ENCODE results near the gene NOTUM. TPM values are rescaled to one million over a fixed set of nuclear protein-coding genes. Genes with fewer than 3 reads are reported as not detected.

The NOTUM gene
- total RNA-seq, 1 donor from 2014 or later: 1.7 TPM

DNA sequence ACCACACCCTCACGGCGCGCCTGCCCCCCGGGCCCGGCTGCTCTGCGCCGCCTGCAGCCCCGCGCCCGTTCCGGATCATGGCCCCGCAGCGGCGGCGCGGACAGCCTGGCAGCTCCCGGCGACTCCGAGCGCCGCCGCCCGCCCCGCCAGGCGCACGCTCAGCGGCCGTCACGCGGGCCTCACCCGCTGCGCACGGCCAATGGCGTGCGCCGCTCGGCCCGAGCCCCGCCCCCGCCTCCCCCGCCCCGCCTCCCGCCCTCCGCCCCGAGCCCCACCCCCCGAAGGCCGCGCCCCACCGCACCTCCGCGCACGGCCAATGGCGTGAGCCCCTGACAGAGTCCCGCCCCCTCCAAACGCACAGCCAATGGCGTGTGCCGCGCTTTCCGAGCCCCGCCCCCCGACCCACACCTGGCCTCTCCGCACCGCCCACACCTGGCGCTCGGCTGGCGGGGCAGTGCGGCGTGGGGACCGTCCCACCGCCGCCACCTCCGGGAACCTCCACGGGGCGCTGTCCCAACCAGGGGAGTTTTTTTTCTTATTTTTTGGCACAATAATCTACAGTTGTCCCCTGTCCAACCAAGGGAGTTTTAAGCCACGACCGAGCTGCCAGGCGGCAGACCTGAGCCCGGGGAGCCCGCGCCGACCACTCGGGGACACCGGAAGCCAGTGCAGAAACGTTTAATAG, 49.6 kb downstream of the NOTUM start, which contains the start of gene PCYT2:
Gene PCYT2 (minus strand): TSS at position 123 of the 685 bp plus-strand sequence. CDS start 44 bp downstream, at position 79.
- peak within 1 kb of the TSS; percentile 72 for H3K9ac ChIP-seq (ENCODE audit: low read length)
- H3K9me3 ChIP-seq (ENCODE audit: insufficient read depth, low read depth, low read length): no peaks in the 10 kb centered on the region
- peaks cover 2% of the 10 kb centered on the region for H3K4me1 Mint-ChIP-seq (ENCODE audit: low read depth, unreplicated experiment)
- DNase-seq (ENCODE audit: low read depth) (peak; percentile 51), FAIRE-seq (no peak)
- H2AFZ ChIP-seq (ENCODE audit: low read depth, low read length): peak within 1 kb of the TSS; percentile 62
- TF ChIP-seq EZH2 (IDR thresholded peaks at IDR 0.05; ENCODE audit: insufficient read depth, low read length): no peak
- TF ChIP-seq, protein P1, sequence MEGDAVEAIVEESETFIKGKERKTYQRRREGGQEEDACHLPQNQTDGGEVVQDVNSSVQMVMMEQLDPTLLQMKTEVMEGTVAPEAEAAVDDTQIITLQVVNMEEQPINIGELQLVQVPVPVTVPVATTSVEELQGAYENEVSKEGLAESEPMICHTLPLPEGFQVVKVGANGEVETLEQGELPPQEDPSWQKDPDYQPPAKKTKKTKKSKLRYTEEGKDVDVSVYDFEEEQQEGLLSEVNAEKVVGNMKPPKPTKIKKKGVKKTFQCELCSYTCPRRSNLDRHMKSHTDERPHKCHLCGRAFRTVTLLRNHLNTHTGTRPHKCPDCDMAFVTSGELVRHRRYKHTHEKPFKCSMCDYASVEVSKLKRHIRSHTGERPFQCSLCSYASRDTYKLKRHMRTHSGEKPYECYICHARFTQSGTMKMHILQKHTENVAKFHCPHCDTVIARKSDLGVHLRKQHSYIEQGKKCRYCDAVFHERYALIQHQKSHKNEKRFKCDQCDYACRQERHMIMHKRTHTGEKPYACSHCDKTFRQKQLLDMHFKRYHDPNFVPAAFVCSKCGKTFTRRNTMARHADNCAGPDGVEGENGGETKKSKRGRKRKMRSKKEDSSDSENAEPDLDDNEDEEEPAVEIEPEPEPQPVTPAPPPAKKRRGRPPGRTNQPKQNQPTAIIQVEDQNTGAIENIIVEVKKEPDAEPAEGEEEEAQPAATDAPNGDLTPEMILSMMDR (IDR thresholded peaks at IDR 0.05; ENCODE audit: insufficient read depth, low read depth, low read length): no peak
- H3K79me2 ChIP-seq (ENCODE audit: insufficient read depth, low read length): peaks cover 20% of the 10 kb centered on the region
- peaks cover 61% of the 10 kb centered on the region for H4K20me1 ChIP-seq (ENCODE audit: insufficient read depth, low read length)
- peaks cover 10% of the 10 kb centered on the region for H3K4me1 ChIP-seq (ENCODE audit: insufficient read depth, low read length)
- H3K4me3 ChIP-seq (ENCODE audit: insufficient read depth, low read depth, low read length): peak within 1 kb of the TSS; percentile 61
- H3K4me2 ChIP-seq (ENCODE audit: low read length): peak within 1 kb of the TSS; percentile 88
- no peaks in the 10 kb centered on the region for H3K27me3 Mint-ChIP-seq (ENCODE audit: low read depth, unreplicated experiment)
- peaks cover 6% of the 10 kb centered on the region for H3K36me3 ChIP-seq (ENCODE audit: insufficient read depth, low read length)
- no peaks in the 10 kb centered on the region for H3K27me3 ChIP-seq (ENCODE audit: insufficient read depth, low read length)
- H3K4me3 Mint-ChIP-seq (ENCODE audit: unreplicated experiment): peak within 1 kb of the TSS; percentile 90
- H3K27ac Mint-ChIP-seq (ENCODE audit: unreplicated experiment): peak within 1 kb of the TSS; percentile 53
- H3K27ac ChIP-seq (ENCODE audit: low read depth, low read length): no peak within 1 kb of the TSS
- peaks cover 1% of the 10 kb centered on the region for H3K9me3 Mint-ChIP-seq (ENCODE audit: unreplicated experiment)
- peaks cover 12% of the 10 kb centered on the region for H3K36me3 Mint-ChIP-seq (ENCODE audit: low read depth, unreplicated experiment)

DNA sequence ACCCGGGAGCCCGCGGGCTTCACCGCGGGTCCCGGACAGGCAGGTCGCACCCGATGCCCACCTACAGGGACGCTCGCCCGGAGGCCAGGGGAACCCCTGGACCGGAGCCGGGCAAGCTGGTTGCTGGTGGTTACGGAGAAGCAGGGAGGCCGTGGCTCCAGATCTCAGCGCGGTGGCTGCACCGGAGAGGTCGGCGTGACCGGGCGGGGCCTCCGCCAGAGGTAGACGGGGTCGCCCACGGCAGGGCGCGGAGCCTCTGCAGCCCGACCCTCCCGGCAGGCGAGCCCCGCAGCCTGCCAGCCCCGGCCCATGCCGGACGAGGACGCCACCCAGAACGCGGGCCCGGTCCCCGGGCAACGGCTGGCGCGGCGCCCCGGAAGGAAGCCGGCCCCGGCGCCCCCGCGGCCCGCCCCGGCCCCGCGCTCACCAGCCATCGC, 50.1 kb downstream of the NOTUM start:
- Histone ChIP-seq H3K4me2 (ENCODE audit: low read length) (peak overlapping the region; percentile 88), H3K9ac (ENCODE audit: low read length) (peak overlapping the region; percentile 72), H4K20me1 (ENCODE audit: insufficient read depth, low read length) (peaks cover 58% of the 10 kb centered on the region), H3K4me3 (ENCODE audit: insufficient read depth, low read depth, low read length) (peak overlapping the region; percentile 61), H3K4me1 (ENCODE audit: insufficient read depth, low read length) (peaks cover 10% of the 10 kb centered on the region), H3K9me3 (ENCODE audit: insufficient read depth, low read depth, low read length) (no peaks in the 10 kb centered on the region), H2AFZ (ENCODE audit: low read depth, low read length) (peak overlapping the region; percentile 62), H3K27me3 (ENCODE audit: insufficient read depth, low read length) (no peaks in the 10 kb centered on the region), H3K36me3 (ENCODE audit: insufficient read depth, low read length) (peaks cover 6% of the 10 kb centered on the region), H3K79me2 (ENCODE audit: insufficient read depth, low read length) (peaks cover 15% of the 10 kb centered on the region), H3K27ac (ENCODE audit: low read depth, low read length) (no peak overlapping the region)
- Mint-ChIP-seq H3K27me3 (ENCODE audit: low read depth, unreplicated experiment) (no peaks in the 10 kb centered on the region), H3K4me1 (ENCODE audit: low read depth, unreplicated experiment) (peaks cover 2% of the 10 kb centered on the region), H3K27ac (ENCODE audit: unreplicated experiment) (no peak overlapping the region), H3K4me3 (ENCODE audit: unreplicated experiment) (peak overlapping the region; percentile 90), H3K36me3 (ENCODE audit: low read depth, unreplicated experiment) (peaks cover 12% of the 10 kb centered on the region), H3K9me3 (ENCODE audit: unreplicated experiment) (peaks cover 1% of the 10 kb centered on the region)
- no peak for DNase-seq (ENCODE audit: low read depth)
- TF ChIP-seq, protein P1 (IDR thresholded peaks at IDR 0.05; ENCODE audit: insufficient read depth, low read depth, low read length): no peak
- no peak for TF ChIP-seq EZH2 (IDR thresholded peaks at IDR 0.05; ENCODE audit: insufficient read depth, low read length)
- FAIRE-seq: no peak
